CD4-positive, alpha-beta T cell treated with Interleukin-6 at 100 ng/mL for 8 hours (primary cell): ENCODE results near the gene ITGB5.
"Not testable (repeated sequence)": the region's sequence is repeated elsewhere in the genome, so short reads cannot be mapped to it uniquely, and the experiment has no call there.

ENCODE experiments used
- DNase-seq: peaks from one replicate; pipeline ENCODE4 v3.0.0-alpha.2; 2020; ENCODE audit warnings: mixed read lengths, low spot score

The ITGB5 gene

GRCh38 chr3:124812291-124813265 lies 74.6 kb downstream of the ITGB5 start:
- DNase-seq, result no peak

GRCh38 chr3:124811436-124811835 lies 75.7 kb downstream of the ITGB5 start:
- no peak for DNase-seq

GRCh38 chr3:124810970-124811369 lies 76.2 kb downstream of the ITGB5 start:
- DNase-seq, result no peak

- no peak for DNase-seq
Observed at GRCh38 chr3:124809039-124809438, 78.1 kb downstream of the ITGB5 start.

- no peak for DNase-seq
Observed at GRCh38 chr3:124805671-124806070, 81.5 kb downstream of the ITGB5 start.

- no peak for DNase-seq
Observed at GRCh38 chr3:124804875-124805274, 82.3 kb downstream of the ITGB5 start.

- DNase-seq, result no peak
Observed at GRCh38 chr3:124802702-124803101, 84.5 kb downstream of the ITGB5 start.

GRCh38 chr3:124802061-124802698 lies 85.0 kb downstream of the ITGB5 start:
- no peak for DNase-seq

- DNase-seq, result no peak
Observed at GRCh38 chr3:124800511-124801258, 86.5 kb downstream of the ITGB5 start.

- DNase-seq, result no peak
Observed at GRCh38 chr3:124800076-124800475, 87.1 kb downstream of the ITGB5 start.

- no peak for DNase-seq
Observed at GRCh38 chr3:124799676-124800075, 87.5 kb downstream of the ITGB5 start.

GRCh38 chr3:124797426-124797945 lies 89.7 kb downstream of the ITGB5 start:
- DNase-seq, result no peak

- DNase-seq, result no peak
Observed at GRCh38 chr3:124796477-124796876, 90.7 kb downstream of the ITGB5 start.

GRCh38 chr3:124793054-124793739 lies 94.0 kb downstream of the ITGB5 start:
- no peak for DNase-seq

- no peak for DNase-seq
Observed at GRCh38 chr3:124792341-124793040, 94.7 kb downstream of the ITGB5 start.

GRCh38 chr3:124791639-124792151 lies 95.5 kb downstream of the ITGB5 start:
- DNase-seq, result no peak

- no peak for DNase-seq
Observed at GRCh38 chr3:124791142-124791541, 96.0 kb downstream of the ITGB5 start.

- not testable (repeated sequence) for DNase-seq
Observed at GRCh38 chr3:124789103-124789502, 98.1 kb downstream of the ITGB5 start.

GRCh38 chr3:124788254-124788745 lies 98.9 kb downstream of the ITGB5 start:
- DNase-seq, result no peak

- no peak for DNase-seq
Observed at GRCh38 chr3:124787476-124788195, 99.5 kb downstream of the ITGB5 start.
